ENCODE measurements around the gene ANOS1. TPM values are rescaled to one million over a fixed set of nuclear protein-coding genes. Genes with fewer than 3 reads are reported as not detected.

The ANOS1 gene
- total RNA-seq, 1 experiment from 2014 or later = 0.18 TPM

DNA sequence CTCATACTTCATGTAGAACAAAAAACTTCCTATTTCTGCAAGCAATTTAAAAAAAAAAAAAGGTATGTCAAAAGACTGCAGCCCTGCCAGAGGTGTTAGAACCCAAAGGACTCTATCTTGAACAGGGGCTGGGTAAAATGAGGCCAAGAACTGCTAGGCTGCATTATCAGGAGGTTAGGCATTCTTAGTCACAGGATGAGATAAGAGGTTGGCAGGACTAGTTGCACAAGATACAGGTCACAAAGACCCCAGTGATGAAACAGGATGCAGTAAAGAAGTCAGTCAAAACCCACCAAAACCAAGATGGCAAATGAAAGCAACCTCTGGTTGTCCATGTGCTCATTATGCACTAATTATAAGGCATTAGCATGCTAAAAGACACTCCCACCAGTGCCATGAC, 104.1 kb downstream of the ANOS1 start:
- DNase-seq (ENCODE audit: low read depth, low spot score) (no peak), ATAC-seq (no peak)
- intact Hi-C loops (cut with micrococcal nuclease; ENCODE audit: unreplicated experiment) (no loop called here), in situ Hi-C loops (cut with HindIII; ENCODE audit: low pct_unique_long_range_greater_than_20kb, low sequenced_read_pairs) (no loop called here)
- H3K27me3 ChIP-seq (ENCODE audit: control insufficient read depth, insufficient read depth, low read length) = no peaks in the 10 kb centered on the region
- no TSS peak for BruUV-seq (replicated peaks)
- no peaks in the 10 kb centered on the region for H3K4me1 ChIP-seq (ENCODE audit: control insufficient read depth, insufficient read depth, low read length)
- ChIA-PET POLR2A (no interaction called here), CTCF (no interaction called here)
- no peaks in the 10 kb centered on the region for H3K36me3 ChIP-seq (ENCODE audit: control insufficient read depth, insufficient read depth, low read length)
- H3K4me3 ChIP-seq (ENCODE audit: low read depth in 2 of 2, low read length in 2 of 2) = no peak overlapping the region
- no peak for TF ChIP-seq SIN3A (IDR thresholded peaks at IDR 0.05; ENCODE audit: borderline replicate concordance, insufficient read depth, low read depth, low read length)
- no peak for TF ChIP-seq POLR2AphosphoS5 (IDR thresholded peaks at IDR 0.05; ENCODE audit: low read depth, low read length)
- no peak for TF ChIP-seq CTCF (IDR thresholded peaks at IDR 0.05)
- no peak for TF ChIP-seq TCF7L2 (IDR thresholded peaks at IDR 0.05; ENCODE audit: low read depth, low read length)
- TF ChIP-seq REST (IDR thresholded peaks at IDR 0.05; ENCODE audit: insufficient read depth in 1 of 2, low read depth in 2 of 2, low read length in 1 of 2) = no peak
- no peak overlapping the region for H3K27ac ChIP-seq (ENCODE audit: low read length)
- H3K9me3 ChIP-seq (ENCODE audit: control insufficient read depth, insufficient read depth, low read depth, low read length) = no peaks in the 10 kb centered on the region

DNA sequence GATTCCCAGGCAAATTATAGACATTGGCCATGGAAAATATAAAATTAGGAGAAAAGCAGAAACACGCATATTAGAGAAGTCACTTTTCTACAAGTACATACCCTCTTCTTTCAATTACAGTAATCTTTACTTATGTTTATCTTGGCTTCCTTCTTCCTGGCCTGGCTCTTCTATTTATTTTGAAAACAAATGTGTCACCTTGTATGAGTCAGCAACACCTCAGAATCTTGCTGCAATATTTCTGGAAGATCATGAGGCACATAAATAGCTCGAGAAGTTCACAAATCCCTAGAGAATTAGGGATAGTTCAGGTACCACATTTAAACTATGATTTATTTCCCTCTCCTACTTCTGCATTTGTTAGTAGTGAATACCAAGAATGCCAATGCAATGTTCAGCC, 124.6 kb downstream of the ANOS1 start:
- no peak overlapping the region for H3K4me3 ChIP-seq (ENCODE audit: low read depth in 2 of 2, low read length in 2 of 2)
- H3K4me1 ChIP-seq (ENCODE audit: control insufficient read depth, insufficient read depth, low read length) = no peaks in the 10 kb centered on the region
- CTCF ChIA-PET = no interaction called here
- no peaks in the 10 kb centered on the region for H3K27me3 ChIP-seq (ENCODE audit: control insufficient read depth, insufficient read depth, low read length)
- no peak for TF ChIP-seq TCF7L2 (IDR thresholded peaks at IDR 0.05; ENCODE audit: low read depth, low read length)
- H3K27ac ChIP-seq (ENCODE audit: low read length) = no peak overlapping the region
- BruUV-seq (replicated peaks) = no TSS peak
- POLR2A ChIA-PET = no interaction called here
- ATAC-seq (no peak), DNase-seq (ENCODE audit: low read depth, low spot score) (no peak)
- intact Hi-C loops (cut with micrococcal nuclease; ENCODE audit: unreplicated experiment) (no loop called here), in situ Hi-C loops (cut with HindIII; ENCODE audit: low pct_unique_long_range_greater_than_20kb, low sequenced_read_pairs) (no loop called here)
- no peaks in the 10 kb centered on the region for H3K36me3 ChIP-seq (ENCODE audit: control insufficient read depth, insufficient read depth, low read length)
- H3K9me3 ChIP-seq (ENCODE audit: control insufficient read depth, insufficient read depth, low read depth, low read length) = 0 out of 2 replicates have a peak, but pooled peaks cover 3% of the 10 kb centered on the region

GRCh38 chrX:8604131-8604530, 127.8 kb downstream of the ANOS1 start:
- Histone ChIP-seq H3K27ac (ENCODE audit: low read length) (no peak overlapping the region), H3K9me3 (ENCODE audit: control insufficient read depth, insufficient read depth, low read depth, low read length) (no peaks in the 10 kb centered on the region), H3K4me3 (ENCODE audit: low read depth in 2 of 2, low read length in 2 of 2) (no peak overlapping the region), H3K36me3 (ENCODE audit: control insufficient read depth, insufficient read depth, low read length) (no peaks in the 10 kb centered on the region), H3K4me1 (ENCODE audit: control insufficient read depth, insufficient read depth, low read length) (no peaks in the 10 kb centered on the region), H3K27me3 (ENCODE audit: control insufficient read depth, insufficient read depth, low read length) (no peaks in the 10 kb centered on the region)
- no TSS peak for BruUV-seq (replicated peaks)
- ChIA-PET POLR2A (no interaction called here), CTCF (no interaction called here)
- ATAC-seq = no peak
- intact Hi-C loops (cut with micrococcal nuclease; ENCODE audit: unreplicated experiment) = no loop called here
- DNase-seq (ENCODE audit: low read depth, low spot score) = no peak
- TF ChIP-seq CTCF (IDR thresholded peaks at IDR 0.05) = no peak
- no peak for TF ChIP-seq SIN3A (IDR thresholded peaks at IDR 0.05; ENCODE audit: borderline replicate concordance, insufficient read depth, low read depth, low read length)
- TF ChIP-seq POLR2AphosphoS5 (IDR thresholded peaks at IDR 0.05; ENCODE audit: low read depth, low read length) = no peak
- no peak for TF ChIP-seq TCF7L2 (IDR thresholded peaks at IDR 0.05; ENCODE audit: low read depth, low read length)
- TF ChIP-seq REST (IDR thresholded peaks at IDR 0.05; ENCODE audit: insufficient read depth in 1 of 2, low read depth in 2 of 2, low read length in 1 of 2) = no peak
- in situ Hi-C loops (cut with HindIII; ENCODE audit: low pct_unique_long_range_greater_than_20kb, low sequenced_read_pairs) = no loop called here

Measured in Panc1 (cell line).